GM13976 (cell line): Measurements from ENCODE around the gene AKT2.

ENCODE experiments used
- DNase-seq: peaks from one replicate; pipeline ENCODE4 v3.0.0; 2012; ENCODE audit warnings: low spot score
- CTCF ChIP-seq: IDR thresholded peaks from 2 replicates; pipeline ENCODE4 v1.5.1; 2012; ENCODE audit warnings: borderline replicate concordance, mild to moderate bottlenecking; ENCODE audit not compliant: insufficient read depth; ENCODE audit errors: extremely low read depth, missing control alignments, control extremely low read depth
- in situ Hi-C: fragments of 300-500 bp; cut with MboI; formaldehyde crosslinking; loops from one replicate; pipeline ENCODE4 v1.12.0; 2022; ENCODE audit warnings: low sequenced_read_pairs, mixed read lengths, inconsistent platforms; ENCODE audit not compliant: unreplicated experiment

The AKT2 gene

GRCh38 chr19:40244579-40245317 is 40.4 kb downstream of the AKT2 start:
- DNase-seq: no peak
- TF ChIP-seq CTCF: no peak
- in situ Hi-C loops: loop anchor here (25.0 kb wide), 1 partner anchor 357 kb away; no protein-coding TSS in a partner anchor

- no peak for DNase-seq
- in situ Hi-C loops: loop anchor here (25.0 kb wide), 1 partner anchor 356 kb away; no protein-coding TSS in a partner anchor
Observed at GRCh38 chr19:40243181-40243580, 42.0 kb downstream of the AKT2 start.

GRCh38 chr19:40242480-40242879 is 42.7 kb downstream of the AKT2 start:
- in situ Hi-C loops: loop anchor here (25.0 kb wide), 1 partner anchor 355 kb away; no protein-coding TSS in a partner anchor
- DNase-seq: no peak
- TF ChIP-seq CTCF: no peak

More at GRCh38 chr19:40243181-40243580, 42.0 kb downstream of the AKT2 start:
- TF ChIP-seq CTCF: no peak

- no peak for DNase-seq
- no peak for TF ChIP-seq CTCF
- in situ Hi-C loops: loop anchor here (25.0 kb wide), 1 partner anchor 355 kb away; no protein-coding TSS in a partner anchor
Observed at GRCh38 chr19:40241809-40242384, 43.2 kb downstream of the AKT2 start.

GRCh38 chr19:40241125-40241808 is 43.9 kb downstream of the AKT2 start:
- no peak for DNase-seq
- in situ Hi-C loops: loop anchor here (25.0 kb wide), 1 partner anchor 354 kb away; no protein-coding TSS in a partner anchor
- no peak for TF ChIP-seq CTCF

GRCh38 chr19:40240332-40240731 is 44.8 kb downstream of the AKT2 start:
- in situ Hi-C loops: loop anchor here (25.0 kb wide), 1 partner anchor 353 kb away; no protein-coding TSS in a partner anchor
- DNase-seq: no peak
- TF ChIP-seq CTCF: no peak
